Liver (tissue), 3 donors: ENCODE data around the gene TAF3.

Experiments used
- CTCF ChIP-seq: fragments of 150-350 bp; IDR thresholded peaks from 2 replicates; pipeline ENCODE4 v1.5.1; 2017; ENCODE audit warnings: improper control_type of control experiment, low read depth, low read length; ENCODE audit not compliant: missing input control
- FOXA1 ChIP-seq: IDR thresholded peaks from 2 replicates; pipeline ENCODE4 v1.6.1; 2016; ENCODE audit warnings: antibody characterized with exemption
- GABPA ChIP-seq, 2 donors: IDR thresholded peaks in 1 of 2; conservative IDR thresholded peaks in 1 of 2; 2 replicates each; pipeline ENCODE4 v1.6.1; 2016; ENCODE audit warnings: antibody characterized with exemption in 2 of 2, mild to moderate bottlenecking in 1 of 2, moderate library complexity in 1 of 2
- HNF4A ChIP-seq, 2 donors: conservative IDR thresholded peaks; 2 replicates each; pipeline ENCODE4 v1.6.1; 2016; ENCODE audit warnings: antibody characterized with exemption in 2 of 2, mild to moderate bottlenecking in 2 of 2
- RAD21 ChIP-seq, 2 donors: IDR thresholded peaks; 2 replicates each; pipeline ENCODE4 v1.6.1; 2016; ENCODE audit warnings: antibody characterized with exemption in 2 of 2, mild to moderate bottlenecking in 2 of 2
- REST ChIP-seq: IDR thresholded peaks from 2 replicates; pipeline ENCODE4 v1.6.1; 2016; ENCODE audit warnings: antibody characterized with exemption, mild to moderate bottlenecking
- RXRA ChIP-seq, 2 donors: IDR thresholded peaks; 2 replicates each; pipeline ENCODE4 v1.6.1; 2017 to 2018; ENCODE audit warnings: antibody characterized with exemption in 2 of 2, mild to moderate bottlenecking in 1 of 2
- TAF1 ChIP-seq: conservative IDR thresholded peaks from 2 replicates; pipeline ENCODE4 v1.6.1; 2016; ENCODE audit warnings: antibody characterized with exemption, mild to moderate bottlenecking
- YY1 ChIP-seq: IDR thresholded peaks from 2 replicates; pipeline ENCODE4 v1.6.1; 2016; ENCODE audit warnings: antibody characterized with exemption, mild to moderate bottlenecking
- TF ChIP-seq, protein P1 (sequence below): IDR thresholded peaks from 2 replicates; pipeline ENCODE4 v1.6.1; 2016; ENCODE audit warnings: antibody characterized with exemption
- donor health status: healthy.
- donor health status: healthy.

DNA sequence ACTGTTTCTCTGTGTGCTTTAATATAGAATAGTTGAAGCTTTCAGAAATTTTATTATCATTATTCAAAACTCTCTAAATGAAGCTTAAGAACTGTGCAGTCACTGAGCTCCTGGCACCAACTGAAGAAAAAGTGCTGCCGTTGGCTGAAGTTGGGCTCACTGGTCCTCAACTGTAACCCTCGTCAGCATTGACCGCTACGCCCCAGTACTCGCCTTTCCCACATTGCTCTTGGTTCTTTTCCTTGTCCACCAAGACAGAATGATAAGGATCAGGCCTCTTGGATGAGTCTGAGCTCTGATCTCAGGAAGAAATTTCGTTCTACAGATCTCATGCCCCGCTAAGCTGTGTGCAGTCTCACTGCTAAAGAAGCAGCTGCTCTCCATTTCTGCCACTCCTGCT lies 7.9 kb upstream of the TAF3 start:
- TF ChIP-seq CTCF (no peak), REST (no peak), GABPA (IDR thresholded peaks at IDR 0.05 in 1 of 2, conservative IDR thresholded peaks at IDR 0.05 in 1 of 2) (no peak), YY1 (no peak), TAF1 (no peak), RAD21 (IDR thresholded peaks at IDR 0.05) (no peak), RXRA (IDR thresholded peaks at IDR 0.05) (no peak), HNF4A (conservative IDR thresholded peaks at IDR 0.05) (no peak), FOXA1 (no peak)
- TF ChIP-seq, protein P1, sequence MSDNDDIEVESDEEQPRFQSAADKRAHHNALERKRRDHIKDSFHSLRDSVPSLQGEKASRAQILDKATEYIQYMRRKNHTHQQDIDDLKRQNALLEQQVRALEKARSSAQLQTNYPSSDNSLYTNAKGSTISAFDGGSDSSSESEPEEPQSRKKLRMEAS = no peak
